HS-5 (cell line): Measurements from ENCODE around the gene APOF.
"Not testable (repeated sequence)": the region's sequence is repeated elsewhere in the genome, so short reads cannot be mapped to it uniquely, and the experiment has no call there.

Experiments
- DNase-seq: peaks from one replicate; pipeline ENCODE4 v3.0.0-alpha.2; 2012; ENCODE audit warnings: low read depth

Gene APOF

GRCh38 chr12:56362130-56363059, at the start of gene APOF:
TSS of gene APOF (minus strand) at chr12:56362857. CDS start at chr12:56362745, 112 bp downstream.
- no peak for DNase-seq

GRCh38 chr12:56411781-56412639, 49.4 kb upstream of the APOF start:
- DNase-seq = no peak

- DNase-seq = no peak
Measured at GRCh38 chr12:56410768-56411167, 48.1 kb upstream of the APOF start.

GRCh38 chr12:56408799-56409417, 46.3 kb upstream of the APOF start:
- no peak for DNase-seq

- DNase-seq = not testable (repeated sequence)
Measured at GRCh38 chr12:56404227-56404626, 41.6 kb upstream of the APOF start.

- DNase-seq = not testable (repeated sequence)
Measured at GRCh38 chr12:56401612-56402011, 39.0 kb upstream of the APOF start.

- not testable (repeated sequence) for DNase-seq
Measured at GRCh38 chr12:56401125-56401524, 38.5 kb upstream of the APOF start.

GRCh38 chr12:56399466-56399865, 36.8 kb upstream of the APOF start:
- DNase-seq = not testable (repeated sequence)

GRCh38 chr12:56398324-56398723, 35.7 kb upstream of the APOF start:
- no peak for DNase-seq

GRCh38 chr12:56392331-56392730, 29.7 kb upstream of the APOF start:
- no peak for DNase-seq

GRCh38 chr12:56391721-56392120, 29.1 kb upstream of the APOF start:
- DNase-seq = no peak

GRCh38 chr12:56389412-56389811, 26.8 kb upstream of the APOF start:
- no peak for DNase-seq

GRCh38 chr12:56387152-56387736, 24.6 kb upstream of the APOF start:
- no peak for DNase-seq

- no peak for DNase-seq
Measured at GRCh38 chr12:56385873-56386272, 23.2 kb upstream of the APOF start.

GRCh38 chr12:56382611-56383010, 20.0 kb upstream of the APOF start:
- DNase-seq = no peak

- DNase-seq = no peak
Measured at GRCh38 chr12:56377989-56378316, 15.3 kb upstream of the APOF start.

- DNase-seq = no peak
Measured at GRCh38 chr12:56377310-56377988, 14.8 kb upstream of the APOF start.

- DNase-seq = no peak
Measured at GRCh38 chr12:56375598-56376434, 13.2 kb upstream of the APOF start.

- no peak for DNase-seq
Measured at GRCh38 chr12:56374726-56375597, 12.3 kb upstream of the APOF start.

- DNase-seq = no peak
Measured at GRCh38 chr12:56373515-56373914, 10.9 kb upstream of the APOF start.
